Ishikawa (cell line): Measurements from ENCODE around the gene CCDC51.

Experiments
- CEBPB ChIP-seq: IDR thresholded peaks from 2 replicates; pipeline ENCODE4 v1.6.1; 2012
- CREB1 ChIP-seq: IDR thresholded peaks from 2 replicates; pipeline ENCODE4 v1.6.1; 2012; ENCODE audit warnings: low read depth
- EGR1 ChIP-seq: IDR thresholded peaks from 2 replicates; pipeline ENCODE4 v1.6.1; 2012
- EP300 ChIP-seq: IDR thresholded peaks from 2 replicates; pipeline ENCODE4 v1.6.1; 2012; ENCODE audit warnings: borderline replicate concordance
- FOXM1 ChIP-seq: IDR thresholded peaks from 2 replicates; pipeline ENCODE4 v1.6.1; 2012; ENCODE audit warnings: low read depth, borderline replicate concordance
- NFIC ChIP-seq: IDR thresholded peaks from 2 replicates; pipeline ENCODE4 v1.6.1; 2012
- RAD21 ChIP-seq: IDR thresholded peaks from 2 replicates; pipeline ENCODE4 v1.6.1; 2012; ENCODE audit warnings: low read depth
- TAF1 ChIP-seq: IDR thresholded peaks from 2 replicates; pipeline ENCODE4 v1.6.1; 2012; ENCODE audit warnings: low read depth, mild to moderate bottlenecking
- TCF12 ChIP-seq: IDR thresholded peaks from 2 replicates; pipeline ENCODE4 v1.6.1; 2012; ENCODE audit warnings: low read depth
- TEAD4 ChIP-seq: IDR thresholded peaks from 2 replicates; pipeline ENCODE4 v1.6.1; 2012
- YY1 ChIP-seq: IDR thresholded peaks from 2 replicates; pipeline ENCODE4 v1.6.1; 2012; ENCODE audit warnings: low read depth
- ZBTB7A ChIP-seq: IDR thresholded peaks from 2 replicates; pipeline ENCODE4 v1.6.1; 2012; ENCODE audit warnings: low read depth
- TF ChIP-seq, protein P1 (sequence below): IDR thresholded peaks from 2 replicates; pipeline ENCODE4 v1.6.1; 2012
- TF ChIP-seq, protein P2 (sequence below): IDR thresholded peaks from 2 replicates; pipeline ENCODE4 v1.6.1; 2012; ENCODE audit warnings: low read depth, mild to moderate bottlenecking
- TF ChIP-seq, protein P3 (sequence below): IDR thresholded peaks from 2 replicates; pipeline ENCODE4 v1.6.1; 2012

CCDC51 gene

DNA sequence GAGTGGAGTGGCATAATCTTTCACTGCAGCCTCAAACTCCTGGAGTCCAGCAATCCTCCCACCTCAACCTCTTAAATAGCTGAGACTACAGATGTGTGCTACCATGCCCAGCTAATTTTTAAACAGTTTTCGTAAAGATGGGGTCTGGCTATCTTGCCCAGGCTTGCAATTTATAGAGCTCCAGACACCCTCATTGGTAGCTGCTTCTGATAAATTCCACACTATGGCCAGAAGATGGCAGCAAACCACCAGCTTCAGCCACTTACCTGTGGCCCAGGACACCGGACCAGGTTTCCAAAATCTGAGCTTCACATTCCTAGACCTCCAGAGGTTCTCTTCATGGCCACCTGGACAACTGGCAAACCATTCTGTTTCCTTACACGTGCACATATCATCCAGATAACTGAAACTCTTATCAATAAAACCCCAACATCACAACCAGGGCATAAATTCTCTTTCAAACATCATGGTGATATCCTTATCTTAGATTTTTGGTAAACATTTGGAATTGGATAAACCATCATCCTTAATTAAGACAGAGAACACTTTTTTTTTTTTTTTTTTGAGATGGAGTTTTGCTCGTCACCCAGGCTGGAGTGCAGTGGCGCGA lies 39.0 kb downstream of the CCDC51 start:
- TF ChIP-seq, protein P1, sequence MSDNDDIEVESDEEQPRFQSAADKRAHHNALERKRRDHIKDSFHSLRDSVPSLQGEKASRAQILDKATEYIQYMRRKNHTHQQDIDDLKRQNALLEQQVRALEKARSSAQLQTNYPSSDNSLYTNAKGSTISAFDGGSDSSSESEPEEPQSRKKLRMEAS: no peak
- TF ChIP-seq NFIC: no peak
- 0 out of 2 replicates have a peak, but pooled peaks have one; percentile 25 for TF ChIP-seq TEAD4
- TF ChIP-seq, protein P2, sequence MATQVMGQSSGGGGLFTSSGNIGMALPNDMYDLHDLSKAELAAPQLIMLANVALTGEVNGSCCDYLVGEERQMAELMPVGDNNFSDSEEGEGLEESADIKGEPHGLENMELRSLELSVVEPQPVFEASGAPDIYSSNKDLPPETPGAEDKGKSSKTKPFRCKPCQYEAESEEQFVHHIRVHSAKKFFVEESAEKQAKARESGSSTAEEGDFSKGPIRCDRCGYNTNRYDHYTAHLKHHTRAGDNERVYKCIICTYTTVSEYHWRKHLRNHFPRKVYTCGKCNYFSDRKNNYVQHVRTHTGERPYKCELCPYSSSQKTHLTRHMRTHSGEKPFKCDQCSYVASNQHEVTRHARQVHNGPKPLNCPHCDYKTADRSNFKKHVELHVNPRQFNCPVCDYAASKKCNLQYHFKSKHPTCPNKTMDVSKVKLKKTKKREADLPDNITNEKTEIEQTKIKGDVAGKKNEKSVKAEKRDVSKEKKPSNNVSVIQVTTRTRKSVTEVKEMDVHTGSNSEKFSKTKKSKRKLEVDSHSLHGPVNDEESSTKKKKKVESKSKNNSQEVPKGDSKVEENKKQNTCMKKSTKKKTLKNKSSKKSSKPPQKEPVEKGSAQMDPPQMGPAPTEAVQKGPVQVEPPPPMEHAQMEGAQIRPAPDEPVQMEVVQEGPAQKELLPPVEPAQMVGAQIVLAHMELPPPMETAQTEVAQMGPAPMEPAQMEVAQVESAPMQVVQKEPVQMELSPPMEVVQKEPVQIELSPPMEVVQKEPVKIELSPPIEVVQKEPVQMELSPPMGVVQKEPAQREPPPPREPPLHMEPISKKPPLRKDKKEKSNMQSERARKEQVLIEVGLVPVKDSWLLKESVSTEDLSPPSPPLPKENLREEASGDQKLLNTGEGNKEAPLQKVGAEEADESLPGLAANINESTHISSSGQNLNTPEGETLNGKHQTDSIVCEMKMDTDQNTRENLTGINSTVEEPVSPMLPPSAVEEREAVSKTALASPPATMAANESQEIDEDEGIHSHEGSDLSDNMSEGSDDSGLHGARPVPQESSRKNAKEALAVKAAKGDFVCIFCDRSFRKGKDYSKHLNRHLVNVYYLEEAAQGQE: no peak
- no peak for TF ChIP-seq YY1
- TF ChIP-seq RAD21: peak; percentile 94

DNA sequence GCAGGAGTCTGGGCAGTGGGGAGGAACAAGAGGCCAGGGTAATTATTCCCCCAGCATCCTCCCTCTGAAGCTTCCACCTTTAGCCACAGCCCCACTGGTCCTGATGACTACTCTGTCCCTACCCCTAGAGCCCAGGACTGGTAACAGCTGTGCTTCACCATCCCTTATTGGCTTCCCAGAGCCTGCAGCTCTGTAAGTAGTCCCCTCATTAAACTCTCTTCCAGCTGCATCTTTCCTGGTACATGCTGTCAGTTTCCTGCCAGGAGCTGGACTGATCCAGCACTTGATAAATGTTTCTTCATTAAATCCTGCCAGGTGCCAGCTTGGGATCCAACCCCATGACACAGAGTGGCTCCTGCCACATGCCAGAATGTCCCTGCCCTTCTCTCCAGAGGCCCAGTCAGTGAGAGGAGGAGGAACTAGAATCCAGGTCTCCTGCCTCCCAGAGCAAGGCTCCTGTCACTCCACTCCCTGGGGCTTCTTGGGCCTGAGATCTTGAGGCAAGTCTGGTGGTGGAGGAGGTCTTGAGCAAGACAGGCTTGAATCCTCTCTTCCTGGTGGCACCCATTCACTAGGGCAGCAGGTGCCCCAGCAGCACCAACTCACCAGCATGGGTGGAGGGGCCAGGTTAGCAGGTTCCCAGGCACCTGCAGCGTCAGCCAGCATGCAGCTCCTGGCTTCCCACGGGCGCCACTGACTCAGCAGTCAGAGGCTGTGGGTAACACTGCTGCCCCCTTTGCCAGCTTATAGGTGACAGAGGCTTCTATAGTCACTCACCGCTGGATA lies 40.3 kb downstream of the CCDC51 start:
- TF ChIP-seq RAD21: no peak
- no peak for TF ChIP-seq ZBTB7A
- no peak for TF ChIP-seq YY1
- no peak for TF ChIP-seq EGR1
- no peak for TF ChIP-seq NFIC
- TF ChIP-seq, protein P3, sequence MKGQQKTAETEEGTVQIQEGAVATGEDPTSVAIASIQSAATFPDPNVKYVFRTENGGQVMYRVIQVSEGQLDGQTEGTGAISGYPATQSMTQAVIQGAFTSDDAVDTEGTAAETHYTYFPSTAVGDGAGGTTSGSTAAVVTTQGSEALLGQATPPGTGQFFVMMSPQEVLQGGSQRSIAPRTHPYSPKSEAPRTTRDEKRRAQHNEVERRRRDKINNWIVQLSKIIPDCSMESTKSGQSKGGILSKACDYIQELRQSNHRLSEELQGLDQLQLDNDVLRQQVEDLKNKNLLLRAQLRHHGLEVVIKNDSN: no peak
- TF ChIP-seq, protein P2: no peak
- TF ChIP-seq FOXM1: no peak
- TF ChIP-seq, protein P1: no peak
- no peak for TF ChIP-seq TAF1

DNA sequence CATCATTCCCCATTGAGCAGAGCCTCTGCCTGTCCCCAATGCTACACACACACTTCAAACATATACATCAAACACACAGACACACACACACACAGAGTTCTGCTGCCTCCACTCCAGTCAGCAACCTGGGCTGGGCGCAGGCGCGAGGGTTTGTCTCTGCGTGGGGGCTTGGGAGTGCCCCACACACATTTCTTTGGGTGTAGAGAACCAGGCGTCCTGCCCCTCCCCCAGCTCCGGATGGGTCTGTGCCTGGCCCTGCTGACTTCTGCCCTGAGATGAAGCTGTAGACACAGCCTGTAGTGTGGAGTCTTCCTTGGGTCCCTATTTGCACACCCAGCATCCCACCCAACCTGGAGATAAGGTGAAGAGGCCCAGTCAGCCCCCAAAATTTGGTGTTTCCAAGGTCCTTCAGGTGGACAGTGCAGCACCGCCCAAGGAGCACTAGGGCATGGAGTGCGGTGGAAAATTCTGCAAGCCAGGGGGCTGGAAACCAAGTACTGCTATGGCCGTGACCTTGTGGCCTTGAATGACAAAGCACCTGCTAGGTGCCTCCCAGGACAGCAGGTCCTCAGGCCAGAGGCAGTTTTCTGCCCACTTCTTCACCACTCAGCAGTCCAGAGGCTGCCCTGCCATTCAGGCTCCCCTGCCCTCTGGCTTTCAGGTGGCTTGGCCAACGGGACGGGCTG lies 41.1 kb downstream of the CCDC51 start:
- no peak for TF ChIP-seq EP300

DNA sequence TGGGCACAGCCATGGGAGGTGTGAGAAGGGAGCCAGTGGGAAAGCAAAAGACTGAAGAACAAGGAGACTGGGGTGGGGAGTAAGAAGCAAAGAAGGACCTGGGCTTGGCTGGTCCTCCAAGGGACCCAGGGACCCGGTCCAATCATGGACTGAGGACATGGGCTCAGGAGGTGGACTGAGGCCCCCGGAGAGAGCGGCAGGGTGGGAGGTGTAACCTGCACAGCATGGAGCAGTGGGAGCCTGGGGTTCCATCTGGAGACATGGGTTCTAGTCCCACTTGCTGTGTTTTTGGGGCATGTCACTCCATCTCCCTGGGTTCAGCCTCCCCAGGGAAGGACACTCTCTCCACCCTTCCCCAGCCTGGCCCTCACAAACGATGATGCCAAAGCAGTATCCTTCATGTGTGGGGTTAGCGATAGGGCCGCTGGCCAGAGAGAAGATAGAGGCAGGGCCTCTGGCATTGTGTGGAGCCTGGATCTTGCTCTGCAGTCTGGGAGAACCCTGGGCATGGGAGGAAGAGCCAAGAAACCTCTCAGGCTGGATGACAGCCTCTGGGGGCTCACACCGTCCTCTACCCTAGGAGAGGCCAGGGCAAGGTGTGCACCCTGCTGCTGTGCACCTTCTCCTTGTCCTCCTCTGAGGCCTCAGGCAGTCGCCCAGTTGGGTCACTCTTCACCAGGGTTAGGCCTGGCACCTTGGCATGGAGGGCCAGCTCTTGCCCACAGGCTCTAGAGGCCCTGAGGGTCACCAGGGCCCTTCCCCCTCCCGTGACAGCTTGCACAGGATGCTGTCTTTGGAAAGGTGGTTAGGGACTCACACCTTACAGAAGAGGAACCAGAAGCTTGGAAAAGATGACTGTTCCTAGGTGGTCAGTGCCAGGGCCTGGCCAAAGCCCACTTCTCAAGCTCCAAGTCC lies 41.9 kb downstream of the CCDC51 start:
- TF ChIP-seq, protein P1: no peak

DNA sequence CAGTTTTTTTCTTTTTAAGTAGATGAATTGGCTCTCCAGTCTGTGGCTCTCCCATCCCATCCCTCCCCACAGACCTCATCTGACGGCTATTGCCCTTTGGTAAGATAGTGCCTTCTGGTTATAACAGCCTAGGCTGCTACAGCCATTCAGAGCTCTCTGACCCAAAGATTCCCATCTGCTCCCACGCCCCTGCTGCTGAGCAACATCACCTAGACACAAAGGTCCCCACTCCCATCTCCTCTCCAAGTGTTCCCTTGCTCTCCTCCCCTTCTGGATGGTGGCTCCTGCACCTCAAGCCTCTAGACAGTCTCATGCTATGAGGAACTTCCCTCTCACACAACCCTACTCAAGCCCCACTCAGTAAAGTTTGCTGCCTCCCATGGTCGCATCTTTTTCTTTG lies 44.2 kb downstream of the CCDC51 start:
- no peak for TF ChIP-seq EP300

DNA sequence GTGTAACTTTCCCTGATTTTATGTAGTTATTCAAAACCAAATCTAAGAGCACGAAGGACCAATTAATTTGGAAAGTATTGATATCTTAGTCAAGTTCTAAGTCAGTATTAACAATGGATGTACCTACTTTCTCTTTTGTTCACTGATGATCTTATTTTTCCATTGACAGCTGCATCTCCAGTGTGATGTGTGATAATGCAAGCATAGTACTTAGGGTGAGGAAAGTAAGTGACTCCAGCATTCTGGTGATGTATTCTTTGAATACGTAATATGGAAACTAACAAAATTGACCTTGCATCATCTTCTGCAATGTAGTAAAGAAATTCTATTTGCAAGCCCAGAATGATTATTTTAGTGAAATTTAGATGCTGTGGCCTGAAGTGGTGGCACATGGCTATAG lies 45.5 kb downstream of the CCDC51 start:
- TF ChIP-seq CREB1 (no peak), RAD21 (no peak), EP300 (no peak), TEAD4 (no peak), CEBPB (no peak), TCF12 (no peak), ZBTB7A (no peak), FOXM1 (no peak), YY1 (no peak), TAF1 (no peak), EGR1 (no peak), NFIC (no peak)
- TF ChIP-seq, protein P2: no peak
- TF ChIP-seq, protein P1: no peak
- TF ChIP-seq, protein P3: no peak
